GM12878 (cell line): ENCODE data around the gene RAB31. TPM values are rescaled to one million over a fixed set of nuclear protein-coding genes. Genes with fewer than 3 reads are reported as not detected.

ENCODE experiments used
- ATAC-seq: fragments of 200-7000 bp; cut with Tn5 transposase; 3 replicates; pipeline ENCODE4 v1.9.1; 2020; ENCODE audit warnings: mild to moderate bottlenecking, moderate library complexity
- BruUV-seq: library from RNA; stranded (reverse); fragments of 400-500 nt; replicated peaks from 2 replicates; lab custom pipeline; 2021; lab: Mats Ljungman, UMichigan
- CTCF ChIA-PET: fragments of 300-600 bp; sonication (Branson Sonifier 250); formaldehyde crosslinking; extraction: SDS; loops from one replicate; lab custom pipeline; 2021; ENCODE audit warnings: inconsistent platforms; lab: Yijun Ruan, JAX
- POLR2A ChIA-PET: fragments of 350-600 bp; formaldehyde crosslinking; extraction: SDS; loops from one replicate; lab custom pipeline; 2021; ENCODE audit warnings: inconsistent platforms; lab: Charles Lee
- RAD21 ChIA-PET: fragments of 300-600 bp; sonication (Branson Sonifier 250); formaldehyde crosslinking; loops from one replicate; lab custom pipeline; 2023; ENCODE audit warnings: antibody characterized with exemption; ENCODE audit not compliant: unreplicated experiment; lab: Charles Lee
- SMC1A ChIA-PET: fragments of 300-600 bp; sonication (Branson Sonifier 250); formaldehyde crosslinking; loops from one replicate; lab custom pipeline; 2023; ENCODE audit not compliant: unreplicated experiment, uncharacterized antibody; lab: Charles Lee
- DNase-seq: peaks from one replicate; pipeline ENCODE4 v3.0.0-alpha.2; 2011; ENCODE audit warnings: low read depth, low spot score
- FAIRE-seq: peaks from 3 replicates; lab custom pipeline; 2011; peaks lifted over from hg19 to GRCh38; lab: Jason Lieb, UNC
- H2AFZ ChIP-seq: 2 replicates; pipeline ENCODE4 v1.6.0; 2011; ENCODE audit warnings: low read depth, low read length, control low read depth; ENCODE audit not compliant: control insufficient read depth
- H3K27ac ChIP-seq: 2 replicates; pipeline ENCODE4 v1.5.1; 2011; ENCODE audit warnings: control low read depth; ENCODE audit not compliant: control insufficient read depth, insufficient read depth
- H3K27me3 ChIP-seq, 2 experiments: replicated peaks in 1 of 2; 2 replicates each; pipeline versions ENCODE4 v1.6.0 to v1.6.1; 2011; ENCODE audit warnings: low read length in 1 of 2; ENCODE audit not compliant: control insufficient read depth in 2 of 2, insufficient read depth in 2 of 2
- H3K36me3 ChIP-seq, 2 experiments: 2 replicates each; pipeline ENCODE4 v1.5.1; 2011; ENCODE audit warnings: low read length in 1 of 2; ENCODE audit not compliant: control insufficient read depth in 2 of 2, insufficient read depth in 2 of 2
- H3K4me1 ChIP-seq: 2 replicates; pipeline ENCODE4 v1.6.1; 2011; ENCODE audit warnings: mild to moderate bottlenecking, low read length, moderate library complexity, mixed read lengths; ENCODE audit not compliant: control insufficient read depth, insufficient read depth
- H3K4me2 ChIP-seq: 2 replicates; pipeline ENCODE4 v1.6.0; 2011; ENCODE audit warnings: control low read depth; ENCODE audit not compliant: control insufficient read depth, insufficient read depth
- H3K4me3 ChIP-seq: fragments of 200-600 bp; sonication (generic); 2 replicates; pipeline ENCODE4 v1.5.1; 2016
- H3K79me2 ChIP-seq: 2 replicates; pipeline ENCODE4 v1.6.0; 2011; ENCODE audit warnings: low read length; ENCODE audit not compliant: control insufficient read depth, insufficient read depth
- H3K9ac ChIP-seq: 2 replicates; pipeline ENCODE4 v1.8.0; 2011; ENCODE audit warnings: low read length, control low read depth, mixed read lengths; ENCODE audit not compliant: control insufficient read depth, insufficient read depth
- H3K9me3 ChIP-seq: replicated peaks from 3 replicates; pipeline ENCODE4 v1.5.1; 2011; ENCODE audit warnings: mild to moderate bottlenecking, low read length; ENCODE audit not compliant: control insufficient read depth, insufficient read depth
- H4K20me1 ChIP-seq: 2 replicates; pipeline ENCODE4 v1.6.0; 2011; ENCODE audit not compliant: control insufficient read depth, insufficient read depth
- CBFB ChIP-seq: IDR thresholded peaks from 2 replicates; pipeline ENCODE4 v1.6.1; 2016; ENCODE audit warnings: antibody characterized with exemption, low read depth
- CEBPB ChIP-seq, 2 experiments: fragments of 150-350 bp in 1 of 2; IDR thresholded peaks; 2 replicates each; pipeline ENCODE4 v1.6.1; 2012 to 2014; ENCODE audit warnings: low read depth in 2 of 2, low read length in 2 of 2, borderline replicate concordance in 1 of 2, inconsistent platforms in 1 of 2
- DPF2 ChIP-seq: fragments of 450-650 bp; IDR thresholded peaks from 2 replicates; pipeline ENCODE4 v1.6.1; 2017; ENCODE audit warnings: mild to moderate bottlenecking
- EP300 ChIP-seq, 2 experiments: fragments of 150-350 bp in 1 of 2; IDR thresholded peaks; 2 replicates each; pipeline ENCODE4 v1.6.1; 2011 to 2012; ENCODE audit warnings: low read depth in 2 of 2, low read length in 2 of 2, borderline replicate concordance in 1 of 2, improper control_type of control experiment in 1 of 2, inconsistent platforms in 1 of 2; ENCODE audit not compliant: control insufficient read depth in 1 of 2
- GATAD2B ChIP-seq: fragments of 450-650 bp; conservative IDR thresholded peaks from 2 replicates; pipeline ENCODE4 v1.6.1; 2017; ENCODE audit warnings: low read depth, mild to moderate bottlenecking, moderate library complexity
- RFX5 ChIP-seq: IDR thresholded peaks from 2 replicates; pipeline ENCODE4 v1.6.1; 2011; ENCODE audit warnings: low read depth, low read length, improper control_type of control experiment
- SMAD5 ChIP-seq: IDR thresholded peaks from 2 replicates; pipeline ENCODE4 v1.6.1; 2016; ENCODE audit warnings: antibody characterized with exemption, low read depth
- SRF ChIP-seq, 2 experiments: IDR thresholded peaks; 2 replicates each; pipeline ENCODE4 v1.6.1; 2011; ENCODE audit warnings: low read depth in 2 of 2, low read length in 2 of 2, mild to moderate bottlenecking in 1 of 2, moderate library complexity in 1 of 2
- WGBS: methylation state at CpG from one replicate; pipeline ENCODE4 v1.1.6; 2016; ENCODE audit warnings: low lambda C conversion rate; ENCODE audit not compliant: insufficient replicate concordance, insufficient coverage; ENCODE audit errors: missing lambda C conversion rate; 5-methylcytosine and 5-hydroxymethylcytosine counted together
- in situ Hi-C: fragments of 300-500 bp; cut with MboI; formaldehyde crosslinking; loops from 9 replicates; pipeline ENCODE4 v1.14.3; 2018; ENCODE audit warnings: mixed read lengths
- intact Hi-C: fragments of 100-400 bp; cut with micrococcal nuclease; formaldehyde crosslinking; loops from one replicate; pipeline ENCODE4 v1.14.2; 2022; ENCODE audit not compliant: unreplicated experiment
- polyA plus RNA-seq, 11 experiments: library from polyadenylated mRNA; depleted of rRNA in 4 of 11; unstranded in 6 of 11; stranded (reverse) in 5 of 11; fragments of >200 nt; fragmentation: Nextera tagmentation in 4 of 11; fragmentation: Illumina TruSeq in 1 of 11; extraction: Ambion mirVana in 4 of 11; extraction: Trizol in 1 of 11; gene quantifications; 1 replicate in 1 of 11; 2 replicates in 10 of 11; pipeline versions ENCODE4 v1.2.1 to v1.2.3, GENCODE V29; 2011 to 2016; ENCODE audit warnings: inconsistent platforms in 2 of 11, missing spikeins in 2 of 11, low read depth in 1 of 11
- total RNA-seq, 4 experiments: library from RNA; depleted of rRNA in 3 of 4; stranded (reverse); fragments of >200 nt in 3 of 4; fragmentation: Illumina TruSeq in 1 of 4; extraction: Trizol in 1 of 4; gene quantifications; 2 replicates each; pipeline versions ENCODE4 v1.2.1 to v1.2.3, GENCODE V29; 2013 to 2021
- TF ChIP-seq, protein P1 (sequence below): IDR thresholded peaks from 2 replicates; pipeline ENCODE4 v1.6.1; 2011; ENCODE audit warnings: borderline replicate concordance, low read depth, mild to moderate bottlenecking, moderate library complexity, low read length; ENCODE audit not compliant: insufficient read depth, poor library complexity, severe bottlenecking
- TF ChIP-seq, protein P2 (sequence below): fragments of 450-650 bp; IDR thresholded peaks from 2 replicates; pipeline ENCODE4 v1.6.1; 2018; ENCODE audit warnings: mild to moderate bottlenecking, low read depth, moderate library complexity; ENCODE audit not compliant: partially characterized antibody
- TF ChIP-seq, protein P3 (sequence below): IDR thresholded peaks from 2 replicates; pipeline ENCODE4 v1.6.1; 2011; ENCODE audit warnings: borderline replicate concordance, low read depth, mild to moderate bottlenecking, moderate library complexity, mixed read lengths, low read length; ENCODE audit not compliant: insufficient read depth; ENCODE audit errors: extremely low read length

Gene RAB31
- total and polyA plus RNA-seq, 10 of the 15 experiments (the other 5 are each of a cell fraction or from before 2014, with no cell fraction given), result 0.80 to 23.3 (median 12.2) TPM

DNA sequence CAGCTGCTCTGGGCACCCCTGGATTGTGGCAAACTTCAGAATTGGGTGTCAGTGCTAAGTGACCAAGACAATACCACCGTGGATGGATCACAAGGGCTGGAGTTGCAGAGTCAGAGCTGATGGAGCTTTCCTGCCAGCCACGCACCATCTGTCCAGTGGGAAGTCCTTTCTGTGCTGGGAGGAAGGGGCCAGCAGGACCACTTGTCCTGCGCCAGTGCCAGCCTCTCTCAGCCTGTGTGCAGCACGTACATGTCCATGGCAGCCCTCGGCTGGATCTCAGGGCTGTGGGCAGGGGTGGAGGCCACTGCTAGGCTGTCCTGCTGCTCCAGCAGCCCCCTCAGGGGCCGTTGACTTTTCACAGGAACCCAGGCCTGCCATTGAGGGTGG, 33.3 kb downstream of the RAB31 start (continued):
- TF ChIP-seq, protein P1, sequence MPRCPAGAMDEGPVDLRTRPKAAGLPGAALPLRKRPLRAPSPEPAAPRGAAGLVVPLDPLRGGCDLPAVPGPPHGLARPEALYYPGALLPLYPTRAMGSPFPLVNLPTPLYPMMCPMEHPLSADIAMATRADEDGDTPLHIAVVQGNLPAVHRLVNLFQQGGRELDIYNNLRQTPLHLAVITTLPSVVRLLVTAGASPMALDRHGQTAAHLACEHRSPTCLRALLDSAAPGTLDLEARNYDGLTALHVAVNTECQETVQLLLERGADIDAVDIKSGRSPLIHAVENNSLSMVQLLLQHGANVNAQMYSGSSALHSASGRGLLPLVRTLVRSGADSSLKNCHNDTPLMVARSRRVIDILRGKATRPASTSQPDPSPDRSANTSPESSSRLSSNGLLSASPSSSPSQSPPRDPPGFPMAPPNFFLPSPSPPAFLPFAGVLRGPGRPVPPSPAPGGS, result no peak
- no peak for TF ChIP-seq CBFB

DNA sequence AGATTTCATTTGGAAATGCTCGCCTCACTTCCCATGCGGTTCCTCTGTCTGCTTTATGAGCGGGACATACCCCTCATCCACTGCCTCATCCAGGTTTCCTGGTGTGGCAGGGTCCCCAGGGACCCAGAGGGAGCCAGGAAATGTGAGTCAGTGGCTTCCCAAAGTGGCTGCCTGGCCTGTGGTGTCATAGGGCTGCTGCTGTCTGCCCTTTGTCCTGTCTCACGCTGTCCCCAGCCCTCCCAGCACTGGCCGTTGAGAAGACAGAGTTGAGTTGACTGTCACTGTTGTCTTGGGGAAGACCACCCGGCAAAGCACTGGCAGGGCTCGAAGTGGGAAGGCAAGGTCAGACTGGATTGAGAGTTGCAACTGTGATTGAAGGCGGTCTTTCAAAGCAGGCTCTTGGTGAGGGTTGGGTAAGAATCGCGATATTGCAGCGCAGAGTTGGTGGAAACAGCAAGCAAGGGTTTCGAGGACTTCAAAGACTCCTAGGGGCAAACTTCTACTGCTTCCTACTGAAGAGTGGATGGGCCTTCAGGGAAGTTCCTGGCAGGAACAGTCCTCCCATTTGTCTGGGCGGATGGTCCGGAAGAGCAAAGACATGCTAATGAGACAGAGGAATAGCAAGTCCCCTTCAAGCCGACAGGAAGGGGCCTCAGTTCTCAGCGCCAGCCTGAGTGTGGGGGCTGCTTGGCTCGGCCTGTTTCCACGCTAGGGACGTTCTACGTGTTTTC, 33.9 kb downstream of the RAB31 start:
- WGBS, result 93% methylated on average over 20 of the region's 20 CpGs
- CTCF ChIA-PET, result no interaction called here
- BruUV-seq, result no TSS peak
- DNase-seq (no peak), ATAC-seq (no peak)
- Histone ChIP-seq H3K4me2 (no peak overlapping the region), H3K27ac (no peak overlapping the region), H3K9me3 (no peaks in the 10 kb centered on the region), H3K27me3 (peaks cover 0 to 4% of the 10 kb centered on the region in 2 experiments; a peak in 2 of 4 replicates), H4K20me1 (no peaks in the 10 kb centered on the region), H3K9ac (no peak overlapping the region)
- intact Hi-C loops, result no loop called here
- RAD21 ChIA-PET, result no interaction called here
- no peak for TF ChIP-seq EP300 (IDR thresholded peaks at IDR 0.05; ENCODE audit: borderline replicate concordance in 1 of 2, control insufficient read depth in 1 of 2, low read depth in 2 of 2, low read length in 2 of 2)
- TF ChIP-seq SRF (IDR thresholded peaks at IDR 0.05; ENCODE audit: low read depth in 2 of 2, low read length in 2 of 2), result no peak
- TF ChIP-seq RFX5, result no peak
- TF ChIP-seq GATAD2B, result no peak
- TF ChIP-seq, protein P2, sequence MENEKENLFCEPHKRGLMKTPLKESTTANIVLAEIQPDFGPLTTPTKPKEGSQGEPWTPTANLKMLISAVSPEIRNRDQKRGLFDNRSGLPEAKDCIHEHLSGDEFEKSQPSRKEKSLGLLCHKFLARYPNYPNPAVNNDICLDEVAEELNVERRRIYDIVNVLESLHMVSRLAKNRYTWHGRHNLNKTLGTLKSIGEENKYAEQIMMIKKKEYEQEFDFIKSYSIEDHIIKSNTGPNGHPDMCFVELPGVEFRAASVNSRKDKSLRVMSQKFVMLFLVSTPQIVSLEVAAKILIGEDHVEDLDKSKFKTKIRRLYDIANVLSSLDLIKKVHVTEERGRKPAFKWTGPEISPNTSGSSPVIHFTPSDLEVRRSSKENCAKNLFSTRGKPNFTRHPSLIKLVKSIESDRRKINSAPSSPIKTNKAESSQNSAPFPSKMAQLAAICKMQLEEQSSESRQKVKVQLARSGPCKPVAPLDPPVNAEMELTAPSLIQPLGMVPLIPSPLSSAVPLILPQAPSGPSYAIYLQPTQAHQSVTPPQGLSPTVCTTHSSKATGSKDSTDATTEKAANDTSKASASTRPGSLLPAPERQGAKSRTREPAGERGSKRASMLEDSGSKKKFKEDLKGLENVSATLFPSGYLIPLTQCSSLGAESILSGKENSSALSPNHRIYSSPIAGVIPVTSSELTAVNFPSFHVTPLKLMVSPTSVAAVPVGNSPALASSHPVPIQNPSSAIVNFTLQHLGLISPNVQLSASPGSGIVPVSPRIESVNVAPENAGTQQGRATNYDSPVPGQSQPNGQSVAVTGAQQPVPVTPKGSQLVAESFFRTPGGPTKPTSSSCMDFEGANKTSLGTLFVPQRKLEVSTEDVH, result no peak
- no peak for TF ChIP-seq CEBPB (IDR thresholded peaks at IDR 0.05; ENCODE audit: borderline replicate concordance in 1 of 2, low read depth in 2 of 2, low read length in 2 of 2)
- no peak for TF ChIP-seq DPF2
- no peak for TF ChIP-seq SMAD5
- TF ChIP-seq, protein P3, sequence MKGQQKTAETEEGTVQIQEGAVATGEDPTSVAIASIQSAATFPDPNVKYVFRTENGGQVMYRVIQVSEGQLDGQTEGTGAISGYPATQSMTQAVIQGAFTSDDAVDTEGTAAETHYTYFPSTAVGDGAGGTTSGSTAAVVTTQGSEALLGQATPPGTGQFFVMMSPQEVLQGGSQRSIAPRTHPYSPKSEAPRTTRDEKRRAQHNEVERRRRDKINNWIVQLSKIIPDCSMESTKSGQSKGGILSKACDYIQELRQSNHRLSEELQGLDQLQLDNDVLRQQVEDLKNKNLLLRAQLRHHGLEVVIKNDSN, result no peak
- TF ChIP-seq, all 136 proteins: peak for 0
- FAIRE-seq, result no peak
- ChIA-PET POLR2A (no interaction called here), SMC1A (no interaction called here)
- Histone ChIP-seq H3K4me1 (no peaks in the 10 kb centered on the region), H3K36me3 (no peaks in the 10 kb centered on the region), H3K79me2 (no peaks in the 10 kb centered on the region), H2AFZ (no peak overlapping the region), H3K4me3 (no peak overlapping the region)
- in situ Hi-C loops, result no loop called here
